Testis (tissue), 2 donors: Measurements from ENCODE around the gene KIF18B.

ENCODE experiments used
- CTCF ChIP-seq, 3 experiments: fragments of 450-650 bp in 2 of 3; fragments of 200-600 bp in 1 of 3; sonication (generic) in 1 of 3; IDR thresholded peaks; one replicate each; pipeline ENCODE4 v1.5.1; 2016 to 2019; ENCODE audit warnings: antibody characterized with exemption in 3 of 3, mild to moderate bottlenecking in 2 of 3, moderate library complexity in 1 of 3
- POLR2A ChIP-seq: fragments of 450-650 bp; IDR thresholded peaks from one replicate; pipeline ENCODE4 v1.6.1; 2017; ENCODE audit warnings: antibody characterized with exemption, mild to moderate bottlenecking, moderate library complexity

GRCh38 chr17:44992242-44992939 lies 44.8 kb upstream of the KIF18B start:
- no peak for TF ChIP-seq CTCF (IDR thresholded peaks at IDR 0.05)
- TF ChIP-seq POLR2A, result no peak
